Hepatocyte (in vitro differentiated cells): Measurements from ENCODE around the gene TBKBP1. TPM values are rescaled to one million over a fixed set of nuclear protein-coding genes. Genes with fewer than 3 reads are reported as not detected.

Experiments
- DNase-seq: peaks from one replicate; pipeline ENCODE4 v3.0.0-alpha.2; 2016; ENCODE audit warnings: low spot score
- H2AFZ ChIP-seq: fragments of 200-600 bp; sonication (generic); 2 replicates; pipeline ENCODE4 v1.6.0; 2016; ENCODE audit warnings: antibody characterized with exemption, mild to moderate bottlenecking
- H3K27ac ChIP-seq: fragments of 200-600 bp; sonication (generic); 2 replicates; pipeline ENCODE4 v1.5.1; 2016; ENCODE audit warnings: mild to moderate bottlenecking
- H3K27me3 ChIP-seq: fragments of 200-600 bp; sonication (generic); 2 replicates; pipeline ENCODE4 v1.6.1; 2016
- H3K36me3 ChIP-seq: fragments of 200-600 bp; sonication (generic); replicated peaks from 2 replicates; pipeline ENCODE4 v1.5.1; 2016; ENCODE audit warnings: low read depth; ENCODE audit not compliant: insufficient read depth
- H3K4me1 ChIP-seq: fragments of 200-600 bp; sonication (generic); 2 replicates; pipeline ENCODE4 v1.5.1; 2016; ENCODE audit warnings: mild to moderate bottlenecking, moderate library complexity; ENCODE audit not compliant: insufficient read depth
- H3K4me2 ChIP-seq: fragments of 200-600 bp; sonication (generic); 2 replicates; pipeline ENCODE4 v1.6.0; 2016
- H3K4me3 ChIP-seq: fragments of 200-600 bp; sonication (generic); 2 replicates; pipeline ENCODE4 v1.5.1; 2016; ENCODE audit warnings: mild to moderate bottlenecking
- H3K79me2 ChIP-seq: fragments of 200-600 bp; sonication (generic); 2 replicates; pipeline ENCODE4 v1.6.0; 2017; ENCODE audit warnings: mild to moderate bottlenecking
- H3K9me2 ChIP-seq: fragments of 200-600 bp; sonication (generic); replicated peaks from 2 replicates; pipeline ENCODE4 v1.6.0; 2017; ENCODE audit warnings: mild to moderate bottlenecking; ENCODE audit not compliant: insufficient read depth
- H3K9me3 ChIP-seq: fragments of 200-600 bp; sonication (generic); 2 replicates; pipeline ENCODE4 v1.5.1; 2016; ENCODE audit warnings: low read depth, mild to moderate bottlenecking
- H4K20me1 ChIP-seq: fragments of 200-600 bp; sonication (generic); 2 replicates; pipeline ENCODE4 v1.6.0; 2016; ENCODE audit warnings: mild to moderate bottlenecking; ENCODE audit not compliant: insufficient read depth, poor library complexity, severe bottlenecking
- EZH2 ChIP-seq: fragments of 200-600 bp; sonication (generic); IDR thresholded peaks from 2 replicates; pipeline ENCODE4 v1.6.1; 2016; ENCODE audit warnings: antibody characterized with exemption, mild to moderate bottlenecking, borderline replicate concordance
- EZH2phosphoT487 ChIP-seq: fragments of 200-600 bp; sonication (generic); IDR thresholded peaks from one replicate; pipeline ENCODE4 v1.6.1; 2018; ENCODE audit warnings: antibody characterized with exemption, mild to moderate bottlenecking, low read depth, moderate library complexity; ENCODE audit not compliant: unreplicated experiment, severe bottlenecking
- WGBS: methylation state at CpG from one replicate; pipeline ENCODE4 v1.1.6; 2016; ENCODE audit warnings: low lambda C conversion rate; ENCODE audit errors: missing lambda C conversion rate; 5-methylcytosine and 5-hydroxymethylcytosine counted together
- polyA plus RNA-seq: library from polyadenylated mRNA; unstranded; fragments of >200 nt; fragmentation: Nextera tagmentation; extraction: Ambion mirVana; gene quantifications from 2 replicates; pipeline ENCODE4 v1.2.1, GENCODE V29; 2016
- total RNA-seq: library from RNA; depleted of rRNA; stranded (reverse); fragments of >200 nt; gene quantifications from 2 replicates; pipeline ENCODE4 v1.2.3, GENCODE V29; 2014
- TF ChIP-seq, protein P1 (sequence below): fragments of 200-600 bp; sonication (generic); IDR thresholded peaks from 2 replicates; pipeline ENCODE4 v1.5.1; 2016; ENCODE audit warnings: antibody characterized with exemption, mild to moderate bottlenecking; ENCODE audit not compliant: poor library complexity

The TBKBP1 gene
- total and polyA plus RNA-seq, 2 experiments from 2014 or later = 7.5 to 17.8 TPM

GRCh38 chr17:47694581-47695428 lies 844 bp downstream of the TBKBP1 start:
- Histone ChIP-seq H2AFZ (peak overlapping the region; percentile 93), H4K20me1 (peaks cover 5% of the 10 kb centered on the region), H3K27ac (peak overlapping the region; percentile 96), H3K9me3 (no peaks in the 10 kb centered on the region), H3K4me3 (peak overlapping the region; percentile 98), H3K9me2 (no peaks in the 10 kb centered on the region), H3K27me3 (no peaks in the 10 kb centered on the region), H3K4me1 (peaks cover 15% of the 10 kb centered on the region), H3K79me2 (no peaks in the 10 kb centered on the region), H3K4me2 (peak overlapping the region; percentile 98), H3K36me3 (no peaks in the 10 kb centered on the region)
- TF ChIP-seq, protein P1, sequence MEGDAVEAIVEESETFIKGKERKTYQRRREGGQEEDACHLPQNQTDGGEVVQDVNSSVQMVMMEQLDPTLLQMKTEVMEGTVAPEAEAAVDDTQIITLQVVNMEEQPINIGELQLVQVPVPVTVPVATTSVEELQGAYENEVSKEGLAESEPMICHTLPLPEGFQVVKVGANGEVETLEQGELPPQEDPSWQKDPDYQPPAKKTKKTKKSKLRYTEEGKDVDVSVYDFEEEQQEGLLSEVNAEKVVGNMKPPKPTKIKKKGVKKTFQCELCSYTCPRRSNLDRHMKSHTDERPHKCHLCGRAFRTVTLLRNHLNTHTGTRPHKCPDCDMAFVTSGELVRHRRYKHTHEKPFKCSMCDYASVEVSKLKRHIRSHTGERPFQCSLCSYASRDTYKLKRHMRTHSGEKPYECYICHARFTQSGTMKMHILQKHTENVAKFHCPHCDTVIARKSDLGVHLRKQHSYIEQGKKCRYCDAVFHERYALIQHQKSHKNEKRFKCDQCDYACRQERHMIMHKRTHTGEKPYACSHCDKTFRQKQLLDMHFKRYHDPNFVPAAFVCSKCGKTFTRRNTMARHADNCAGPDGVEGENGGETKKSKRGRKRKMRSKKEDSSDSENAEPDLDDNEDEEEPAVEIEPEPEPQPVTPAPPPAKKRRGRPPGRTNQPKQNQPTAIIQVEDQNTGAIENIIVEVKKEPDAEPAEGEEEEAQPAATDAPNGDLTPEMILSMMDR = no peak
- no peak for TF ChIP-seq EZH2
- no peak for TF ChIP-seq EZH2phosphoT487
- peak; percentile 71 for DNase-seq
- 2% methylated on average over 48 of the region's 65 CpGs for WGBS

- peaks cover 5% of the 10 kb centered on the region for H4K20me1 ChIP-seq
- H3K4me2 ChIP-seq = peak overlapping the region; percentile 98
- H3K79me2 ChIP-seq = no peaks in the 10 kb centered on the region
- 48% methylated on average over 45 of the region's 47 CpGs for WGBS
- TF ChIP-seq EZH2 (no peak), EZH2phosphoT487 (no peak)
- TF ChIP-seq, protein P1 = no peak
- H3K4me3 ChIP-seq = peak overlapping the region; percentile 98
- no peaks in the 10 kb centered on the region for H3K9me3 ChIP-seq
- peak overlapping the region; percentile 93 for H2AFZ ChIP-seq
- peaks cover 15% of the 10 kb centered on the region for H3K4me1 ChIP-seq
- H3K36me3 ChIP-seq = no peaks in the 10 kb centered on the region
- H3K9me2 ChIP-seq = no peaks in the 10 kb centered on the region
- H3K27ac ChIP-seq = peak overlapping the region; percentile 96
- no peaks in the 10 kb centered on the region for H3K27me3 ChIP-seq
- peak; percentile 34 for DNase-seq
These were observed 1.7 kb downstream of the TBKBP1 start for GRCh38 chr17:47695429-47696376.

DNA sequence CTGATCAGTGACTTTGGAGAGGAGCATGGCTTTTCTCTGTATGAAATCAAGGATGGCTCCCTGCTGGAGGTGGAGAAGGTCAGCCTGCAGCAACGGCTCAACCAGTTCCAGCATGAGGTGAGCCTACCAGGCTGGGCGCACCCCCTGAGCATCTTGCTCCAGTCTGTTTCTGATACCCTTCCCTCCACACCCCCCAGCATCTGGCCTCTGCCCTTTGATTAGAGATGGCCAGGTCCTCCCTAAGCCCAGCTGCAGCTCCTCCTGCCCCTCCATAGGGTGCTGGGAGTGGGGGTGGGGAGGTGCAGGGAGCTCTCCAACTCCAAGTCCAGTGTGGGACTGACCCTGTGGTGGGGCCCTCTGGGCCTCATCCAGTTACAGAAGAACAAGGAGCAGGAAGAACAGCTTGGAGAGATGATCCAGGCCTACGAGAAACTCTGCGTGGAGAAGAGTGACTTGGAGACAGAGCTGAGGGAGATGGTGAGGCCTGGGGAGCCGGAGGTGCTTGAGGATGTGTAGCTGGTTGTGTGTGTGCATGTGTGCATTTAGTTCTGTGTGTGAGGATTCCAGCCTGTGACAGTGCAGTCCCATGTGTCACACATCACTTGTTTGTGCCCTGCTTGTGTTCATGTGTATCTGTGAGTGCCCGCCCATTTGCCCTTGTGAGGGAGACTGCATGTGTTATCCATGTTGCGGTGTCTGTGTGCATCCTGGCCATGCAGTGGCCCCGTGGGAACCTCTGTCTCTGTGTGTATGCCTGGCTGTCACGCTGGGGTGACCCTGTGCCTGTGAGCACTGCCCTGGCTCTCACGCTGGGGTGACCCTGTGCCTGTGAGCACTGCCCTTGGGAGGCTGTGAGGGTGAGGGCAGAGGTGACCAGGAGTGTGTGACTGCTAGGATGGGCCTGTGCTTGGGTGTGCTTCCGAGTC lies 3.0 kb downstream of the TBKBP1 start:
- no peak overlapping the region for H3K27ac ChIP-seq
- H3K4me3 ChIP-seq = no peak overlapping the region
- H2AFZ ChIP-seq = no peak overlapping the region
- H4K20me1 ChIP-seq = peaks cover 5% of the 10 kb centered on the region
- TF ChIP-seq EZH2 = no peak
- TF ChIP-seq, protein P1 = no peak
- no peak for DNase-seq
- WGBS = 90% methylated on average over 11 of the region's 11 CpGs
- no peaks in the 10 kb centered on the region for H3K9me2 ChIP-seq
- no peak overlapping the region for H3K4me2 ChIP-seq
- H3K79me2 ChIP-seq = no peaks in the 10 kb centered on the region
- no peaks in the 10 kb centered on the region for H3K9me3 ChIP-seq
- peaks cover 15% of the 10 kb centered on the region for H3K4me1 ChIP-seq
- no peaks in the 10 kb centered on the region for H3K36me3 ChIP-seq
- no peaks in the 10 kb centered on the region for H3K27me3 ChIP-seq
